Mucosa of stomach (tissue), 1 donor: ENCODE results near the gene DCUN1D2.
"Not testable (repeated sequence)": the region's sequence is repeated elsewhere in the genome, so short reads cannot be mapped to it uniquely, and the experiment has no call there.

Experiments used
- H3K27me3 ChIP-seq: one replicate; pipeline ENCODE4 v1.7.0; 2013; ENCODE audit warnings: mild to moderate bottlenecking, low read length; ENCODE audit not compliant: control insufficient read depth, insufficient read depth
- H3K36me3 ChIP-seq: one replicate; pipeline ENCODE4 v1.7.0; 2013; ENCODE audit warnings: low read length; ENCODE audit not compliant: control insufficient read depth, insufficient read depth
- H3K4me1 ChIP-seq: one replicate; pipeline ENCODE4 v1.7.0; 2013; ENCODE audit warnings: mild to moderate bottlenecking, low read length; ENCODE audit not compliant: control insufficient read depth, insufficient read depth
- H3K4me3 ChIP-seq: one replicate; pipeline ENCODE4 v1.7.0; 2013; ENCODE audit warnings: low read length
- H3K9ac ChIP-seq: one replicate; pipeline ENCODE4 v1.7.0; 2013; ENCODE audit warnings: mild to moderate bottlenecking, low read length, moderate library complexity
- H3K9me3 ChIP-seq: one replicate; pipeline ENCODE4 v1.7.0; 2013; ENCODE audit warnings: mild to moderate bottlenecking, low read length, moderate library complexity; ENCODE audit not compliant: control insufficient read depth
- donor health status: Pancreatic carcinoma.

The DCUN1D2 gene

GRCh38 chr13:113531041-113531873 lies 40.7 kb upstream of the DCUN1D2 start:
- Histone ChIP-seq H3K36me3 (peaks cover 9% of the 10 kb centered on the region), H3K4me3 (no peak overlapping the region), H3K27me3 (no peaks in the 10 kb centered on the region), H3K4me1 (no peaks in the 10 kb centered on the region), H3K9ac (no peak overlapping the region), H3K9me3 (no peaks in the 10 kb centered on the region)

GRCh38 chr13:113528813-113529180 lies 38.3 kb upstream of the DCUN1D2 start:
- no peaks in the 10 kb centered on the region for H3K27me3 ChIP-seq
- H3K9me3 ChIP-seq, result no peaks in the 10 kb centered on the region
- no peaks in the 10 kb centered on the region for H3K4me1 ChIP-seq
- H3K36me3 ChIP-seq, result peaks cover 9% of the 10 kb centered on the region
- H3K4me3 ChIP-seq, result no peak overlapping the region
- H3K9ac ChIP-seq, result no peak overlapping the region

- Histone ChIP-seq H3K4me3 (no peak overlapping the region), H3K36me3 (peaks cover 9% of the 10 kb centered on the region), H3K9me3 (no peaks in the 10 kb centered on the region), H3K4me1 (no peaks in the 10 kb centered on the region), H3K9ac (no peak overlapping the region), H3K27me3 (no peaks in the 10 kb centered on the region)
Observed at GRCh38 chr13:113528101-113528812, 37.7 kb upstream of the DCUN1D2 start.

GRCh38 chr13:113527272-113527958 lies 36.9 kb upstream of the DCUN1D2 start:
- Histone ChIP-seq H3K36me3 (peaks cover 9% of the 10 kb centered on the region), H3K4me3 (no peak overlapping the region), H3K27me3 (no peaks in the 10 kb centered on the region), H3K4me1 (no peaks in the 10 kb centered on the region), H3K9me3 (no peaks in the 10 kb centered on the region), H3K9ac (no peak overlapping the region)

DNA sequence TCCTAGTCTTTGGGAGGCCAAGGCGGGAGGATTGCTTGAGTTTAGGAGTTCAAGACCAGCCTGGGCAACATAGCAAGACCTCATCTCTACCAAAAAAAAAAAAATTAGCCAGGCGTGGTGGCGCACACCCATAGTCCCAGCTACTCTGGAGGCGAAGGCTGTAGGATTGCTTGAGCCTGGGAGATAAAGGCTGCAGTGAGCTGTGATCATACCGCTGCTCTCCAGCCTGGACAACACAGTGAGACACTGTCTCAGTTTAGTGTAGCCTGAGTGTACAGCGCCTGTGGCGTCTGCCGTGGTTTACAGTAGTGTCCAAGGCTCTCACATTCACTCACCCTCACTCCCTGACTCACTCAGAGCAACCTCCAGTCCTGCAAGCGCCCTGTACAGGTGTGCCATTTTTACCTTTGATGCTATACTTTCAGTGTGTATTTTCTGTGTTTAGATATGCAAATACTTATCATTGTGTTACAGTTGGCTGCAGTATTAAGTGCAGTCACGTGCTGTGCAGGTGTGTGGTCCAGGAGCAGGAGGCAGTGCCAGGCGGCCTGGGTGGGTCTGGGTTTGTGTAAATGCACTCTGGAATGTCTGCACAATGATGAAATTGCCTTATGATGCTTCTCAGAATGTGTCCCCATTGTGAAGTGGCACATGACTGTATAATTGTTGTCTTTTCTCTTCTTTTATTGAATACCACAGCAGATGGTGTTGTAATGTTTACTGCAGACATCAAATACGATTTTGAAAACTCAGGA lies 36.1 kb upstream of the DCUN1D2 start:
- Histone ChIP-seq H3K4me1 (no peaks in the 10 kb centered on the region), H3K4me3 (no peak overlapping the region), H3K36me3 (peaks cover 5% of the 10 kb centered on the region), H3K9ac (no peak overlapping the region), H3K9me3 (no peaks in the 10 kb centered on the region), H3K27me3 (no peaks in the 10 kb centered on the region)

- H3K36me3 ChIP-seq, H3K4me3 ChIP-seq, H3K9ac ChIP-seq, H3K27me3 ChIP-seq, H3K9me3 ChIP-seq, H3K4me1 ChIP-seq: not testable (repeated sequence)
Observed at GRCh38 chr13:113522438-113522837, 31.9 kb upstream of the DCUN1D2 start.

- H3K27me3 ChIP-seq, result no peaks in the 10 kb centered on the region
Observed at GRCh38 chr13:113520571-113520970, 30.1 kb upstream of the DCUN1D2 start.

DNA sequence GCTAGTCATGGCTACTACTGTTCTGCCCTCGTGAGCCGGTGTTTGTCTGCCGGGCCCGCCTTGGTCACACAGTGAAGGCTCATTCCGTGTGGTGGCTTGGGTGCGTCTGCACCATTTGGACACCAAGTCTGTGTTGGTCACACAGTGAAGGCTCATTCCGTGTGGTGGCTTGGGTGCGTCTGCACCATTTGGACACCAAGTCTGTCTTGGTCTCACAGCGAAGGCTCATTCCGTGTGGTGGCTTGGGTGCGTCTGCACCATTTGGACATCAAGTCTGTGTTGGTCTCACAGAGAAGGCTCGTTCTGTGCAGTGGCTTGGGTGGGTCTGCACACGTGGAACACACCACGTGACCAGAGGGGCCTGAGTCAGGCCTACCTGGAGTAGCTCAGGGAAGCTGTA lies 29.0 kb upstream of the DCUN1D2 start:
- no peak overlapping the region for H3K9ac ChIP-seq
- no peaks in the 10 kb centered on the region for H3K36me3 ChIP-seq
- no peaks in the 10 kb centered on the region for H3K4me1 ChIP-seq
- no peaks in the 10 kb centered on the region for H3K27me3 ChIP-seq
- no peak overlapping the region for H3K4me3 ChIP-seq
- no peaks in the 10 kb centered on the region for H3K9me3 ChIP-seq

More at GRCh38 chr13:113520571-113520970, 30.1 kb upstream of the DCUN1D2 start:
- no peak overlapping the region for H3K4me3 ChIP-seq
- no peak overlapping the region for H3K9ac ChIP-seq
- no peaks in the 10 kb centered on the region for H3K36me3 ChIP-seq
- H3K9me3 ChIP-seq, result no peaks in the 10 kb centered on the region
- H3K4me1 ChIP-seq, result no peaks in the 10 kb centered on the region

GRCh38 chr13:113518076-113518803 lies 27.7 kb upstream of the DCUN1D2 start:
- Histone ChIP-seq H3K4me3 (no peak overlapping the region), H3K36me3 (no peaks in the 10 kb centered on the region), H3K4me1 (no peaks in the 10 kb centered on the region), H3K9me3 (no peaks in the 10 kb centered on the region), H3K27me3 (no peaks in the 10 kb centered on the region), H3K9ac (no peak overlapping the region)

DNA sequence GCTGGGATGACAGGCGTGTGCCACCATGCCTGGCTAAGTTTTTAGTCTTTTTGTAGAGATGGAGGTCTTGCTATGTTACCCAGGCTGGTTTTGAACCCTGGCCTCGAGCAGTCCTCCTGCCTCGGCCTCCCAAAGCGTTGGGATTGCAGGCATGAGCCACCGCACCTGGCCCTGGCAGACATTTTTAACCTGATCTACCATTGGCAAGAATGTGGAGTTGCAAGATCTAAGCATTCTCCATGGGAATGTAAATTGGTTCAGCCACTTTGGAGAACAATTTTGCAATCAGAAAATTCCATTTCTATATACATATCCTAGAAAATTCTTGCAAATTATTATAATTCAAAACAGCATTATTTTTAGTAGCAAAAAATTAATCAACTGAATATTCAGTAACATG lies 24.3 kb upstream of the DCUN1D2 start:
- H3K9me3 ChIP-seq, result no peaks in the 10 kb centered on the region
- H3K27me3 ChIP-seq, result no peaks in the 10 kb centered on the region
- no peaks in the 10 kb centered on the region for H3K4me1 ChIP-seq
- peaks cover 14% of the 10 kb centered on the region for H3K36me3 ChIP-seq
- no peak overlapping the region for H3K9ac ChIP-seq
- no peak overlapping the region for H3K4me3 ChIP-seq

DNA sequence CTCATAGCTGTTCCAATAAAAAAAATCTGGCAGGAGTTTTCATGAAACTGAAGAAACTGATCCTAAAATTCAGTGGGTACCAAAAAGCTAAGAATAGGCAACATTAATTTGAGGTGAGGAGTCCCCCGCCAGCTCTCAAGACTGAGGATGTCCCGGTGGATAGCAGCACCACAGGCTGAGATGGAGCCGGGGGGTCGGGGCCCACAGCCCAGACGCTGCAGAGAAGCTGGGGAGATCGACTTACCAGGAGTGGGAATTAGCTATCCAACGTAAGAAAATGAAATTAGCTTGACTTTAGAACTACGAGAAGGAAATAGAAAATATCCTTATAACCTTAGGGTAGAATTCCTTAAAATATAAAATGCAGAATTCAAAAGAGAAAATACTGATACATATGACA lies 23.2 kb upstream of the DCUN1D2 start:
- Histone ChIP-seq H3K36me3 (peaks cover 14% of the 10 kb centered on the region), H3K9me3 (no peaks in the 10 kb centered on the region)

More for the DNA sequence above, 23.2 kb upstream of the DCUN1D2 start:
- Histone ChIP-seq H3K4me1 (no peaks in the 10 kb centered on the region), H3K9ac (no peak overlapping the region), H3K4me3 (no peak overlapping the region), H3K27me3 (no peaks in the 10 kb centered on the region)
